ENCODE data around the gene ABTB2. TPM values are rescaled to one million over a fixed set of nuclear protein-coding genes. Genes with fewer than 3 reads are reported as not detected.

ABTB2 gene
- total and polyA plus RNA-seq, 10 of the 15 experiments (the other 5 are each of a cell fraction or from before 2014, with no cell fraction given), result 0.13 to 2.1 (median 0.72) TPM

GRCh38 chr11:34236572-34236971 lies 121.2 kb downstream of the ABTB2 start:
- Histone ChIP-seq H3K79me2 (ENCODE audit: control insufficient read depth, insufficient read depth, low read length) (no peaks in the 10 kb centered on the region), H2AFZ (ENCODE audit: control insufficient read depth, low read depth, low read length) (no peak overlapping the region), H4K20me1 (ENCODE audit: control insufficient read depth, insufficient read depth) (no peaks in the 10 kb centered on the region), H3K36me3 (ENCODE audit: control insufficient read depth in 2 of 2, insufficient read depth in 2 of 2, low read length in 1 of 2) (no peaks in the 10 kb centered on the region), H3K9ac (ENCODE audit: control insufficient read depth, insufficient read depth, low read length) (no peak overlapping the region), H3K27me3 (replicated peaks in 1 of 2; ENCODE audit: control insufficient read depth in 2 of 2, insufficient read depth in 2 of 2, low read length in 1 of 2) (no peaks in the 10 kb centered on the region), H3K27ac (ENCODE audit: control insufficient read depth, insufficient read depth) (no peak overlapping the region), H3K4me1 (ENCODE audit: control insufficient read depth, insufficient read depth, low read length) (peaks cover 63% of the 10 kb centered on the region), H3K9me3 (replicated peaks; ENCODE audit: control insufficient read depth, insufficient read depth, low read length) (no peaks in the 10 kb centered on the region), H3K4me2 (ENCODE audit: control insufficient read depth, insufficient read depth) (no peak overlapping the region), H3K4me3 (no peak overlapping the region)
- ChIA-PET SMC1A (ENCODE audit: uncharacterized antibody, unreplicated experiment) (interaction anchor here (1.3 to 17.3 kb wide), 4 partner anchors 10 to 115 kb away, joined by 3 to 192 read pairs (median 71); no protein-coding TSS in a partner anchor), RAD21 (ENCODE audit: unreplicated experiment) (interaction anchor here (3.0 to 7.2 kb wide), 2 partner anchors 13 to 58 kb away, joined by 25 to 107 read pairs; no protein-coding TSS in a partner anchor), POLR2A (interaction anchor here (1.8 kb wide), 1 partner anchor 11 kb away, joined by 6 read pairs; no protein-coding TSS in a partner anchor), CTCF (interaction anchor here (0.8 to 1.9 kb wide), 3 partner anchors 61 to 379 kb away, joined by 3 to 8 read pairs (median 3); no protein-coding TSS in a partner anchor)
- FAIRE-seq, result no peak
- intact Hi-C loops (cut with micrococcal nuclease; ENCODE audit: unreplicated experiment) (loop anchor here (10.0 kb wide), 1 partner anchor 462 kb away; the partner anchor contains the start of gene FBXO3), in situ Hi-C loops (cut with MboI) (no loop called here)
- WGBS (ENCODE audit: insufficient coverage, insufficient replicate concordance, low lambda C conversion rate, missing lambda C conversion rate), result 97% methylated on average over 9 of the region's 9 CpGs
- no TSS peak for BruUV-seq (replicated peaks)
- no peak for ATAC-seq
- DNase-seq (ENCODE audit: low read depth, low spot score), result no peak
- TF ChIP-seq BCL11A (IDR thresholded peaks at IDR 0.05; ENCODE audit: low read depth, low read length) (no peak), ZZZ3 (IDR thresholded peaks at IDR 0.05; ENCODE audit: control insufficient read depth, insufficient read length, low read depth) (no peak), RB1 (IDR thresholded peaks at IDR 0.05; ENCODE audit: borderline replicate concordance) (no peak), NFYB (IDR thresholded peaks at IDR 0.05; ENCODE audit: insufficient read depth, low read depth, low read length) (no peak), ZNF217 (IDR thresholded peaks at IDR 0.05) (no peak), CHD2 (IDR thresholded peaks at IDR 0.05; ENCODE audit: borderline replicate concordance, low read depth, low read length) (no peak), ASH2L (IDR thresholded peaks at IDR 0.05; ENCODE audit: borderline replicate concordance, low read depth) (no peak), SREBF1 (IDR thresholded peaks at IDR 0.05; ENCODE audit: low read length) (no peak), YBX1 (IDR thresholded peaks at IDR 0.05) (no peak), PML (IDR thresholded peaks at IDR 0.05; ENCODE audit: low read length) (no peak), MEF2B (IDR thresholded peaks at IDR 0.05; ENCODE audit: partially characterized antibody, poor library complexity, severe bottlenecking) (no peak), CBX5 (IDR thresholded peaks at IDR 0.05; ENCODE audit: low read depth) (no peak), ATF3 (IDR thresholded peaks at IDR 0.05; ENCODE audit: borderline replicate concordance, extremely low read depth, low read depth, low read length) (no peak), FOXK2 (IDR thresholded peaks at IDR 0.05) (no peak), YY1 (IDR thresholded peaks at IDR 0.05; ENCODE audit: low read depth, low read length) (no peak), CBFB (IDR thresholded peaks at IDR 0.05; ENCODE audit: low read depth) (no peak)
- TF ChIP-seq, protein P1, sequence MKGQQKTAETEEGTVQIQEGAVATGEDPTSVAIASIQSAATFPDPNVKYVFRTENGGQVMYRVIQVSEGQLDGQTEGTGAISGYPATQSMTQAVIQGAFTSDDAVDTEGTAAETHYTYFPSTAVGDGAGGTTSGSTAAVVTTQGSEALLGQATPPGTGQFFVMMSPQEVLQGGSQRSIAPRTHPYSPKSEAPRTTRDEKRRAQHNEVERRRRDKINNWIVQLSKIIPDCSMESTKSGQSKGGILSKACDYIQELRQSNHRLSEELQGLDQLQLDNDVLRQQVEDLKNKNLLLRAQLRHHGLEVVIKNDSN (IDR thresholded peaks at IDR 0.05; ENCODE audit: borderline replicate concordance, extremely low read length, insufficient read depth, low read depth, low read length), result no peak
- TF ChIP-seq, protein P2, sequence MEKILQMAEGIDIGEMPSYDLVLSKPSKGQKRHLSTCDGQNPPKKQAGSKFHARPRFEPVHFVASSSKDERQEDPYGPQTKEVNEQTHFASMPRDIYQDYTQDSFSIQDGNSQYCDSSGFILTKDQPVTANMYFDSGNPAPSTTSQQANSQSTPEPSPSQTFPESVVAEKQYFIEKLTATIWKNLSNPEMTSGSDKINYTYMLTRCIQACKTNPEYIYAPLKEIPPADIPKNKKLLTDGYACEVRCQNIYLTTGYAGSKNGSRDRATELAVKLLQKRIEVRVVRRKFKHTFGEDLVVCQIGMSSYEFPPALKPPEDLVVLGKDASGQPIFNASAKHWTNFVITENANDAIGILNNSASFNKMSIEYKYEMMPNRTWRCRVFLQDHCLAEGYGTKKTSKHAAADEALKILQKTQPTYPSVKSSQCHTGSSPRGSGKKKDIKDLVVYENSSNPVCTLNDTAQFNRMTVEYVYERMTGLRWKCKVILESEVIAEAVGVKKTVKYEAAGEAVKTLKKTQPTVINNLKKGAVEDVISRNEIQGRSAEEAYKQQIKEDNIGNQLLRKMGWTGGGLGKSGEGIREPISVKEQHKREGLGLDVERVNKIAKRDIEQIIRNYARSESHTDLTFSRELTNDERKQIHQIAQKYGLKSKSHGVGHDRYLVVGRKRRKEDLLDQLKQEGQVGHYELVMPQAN (conservative IDR thresholded peaks at IDR 0.05), result no peak
